SU-DHL-6 (cell line): ENCODE results near the gene CPNE5.

Experiments used
- EZH2phosphoT487 ChIP-seq: fragments of 200-600 bp; sonication (generic), shearing (Covaris generic); conservative IDR thresholded peaks from 2 replicates; pipeline ENCODE4 v1.6.1; 2018; ENCODE audit warnings: mild to moderate bottlenecking, antibody characterized with exemption, low read length, moderate library complexity, mixed read lengths
- TF ChIP-seq, protein P1 (sequence below): fragments of 200-600 bp; sonication (generic); IDR thresholded peaks from one replicate; pipeline ENCODE4 v1.5.1; 2017; ENCODE audit warnings: antibody characterized with exemption, mild to moderate bottlenecking, low read length, moderate library complexity; ENCODE audit not compliant: insufficient read depth, poor library complexity, severe bottlenecking

- TF ChIP-seq, protein P1, sequence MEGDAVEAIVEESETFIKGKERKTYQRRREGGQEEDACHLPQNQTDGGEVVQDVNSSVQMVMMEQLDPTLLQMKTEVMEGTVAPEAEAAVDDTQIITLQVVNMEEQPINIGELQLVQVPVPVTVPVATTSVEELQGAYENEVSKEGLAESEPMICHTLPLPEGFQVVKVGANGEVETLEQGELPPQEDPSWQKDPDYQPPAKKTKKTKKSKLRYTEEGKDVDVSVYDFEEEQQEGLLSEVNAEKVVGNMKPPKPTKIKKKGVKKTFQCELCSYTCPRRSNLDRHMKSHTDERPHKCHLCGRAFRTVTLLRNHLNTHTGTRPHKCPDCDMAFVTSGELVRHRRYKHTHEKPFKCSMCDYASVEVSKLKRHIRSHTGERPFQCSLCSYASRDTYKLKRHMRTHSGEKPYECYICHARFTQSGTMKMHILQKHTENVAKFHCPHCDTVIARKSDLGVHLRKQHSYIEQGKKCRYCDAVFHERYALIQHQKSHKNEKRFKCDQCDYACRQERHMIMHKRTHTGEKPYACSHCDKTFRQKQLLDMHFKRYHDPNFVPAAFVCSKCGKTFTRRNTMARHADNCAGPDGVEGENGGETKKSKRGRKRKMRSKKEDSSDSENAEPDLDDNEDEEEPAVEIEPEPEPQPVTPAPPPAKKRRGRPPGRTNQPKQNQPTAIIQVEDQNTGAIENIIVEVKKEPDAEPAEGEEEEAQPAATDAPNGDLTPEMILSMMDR, result no peak
- TF ChIP-seq EZH2phosphoT487, result no peak
Observed at GRCh38 chr6:36807750-36808149, 31.5 kb downstream of the CPNE5 start.
